Measurements from ENCODE around the gene PIP5KL1.

- TF ChIP-seq, protein P1, sequence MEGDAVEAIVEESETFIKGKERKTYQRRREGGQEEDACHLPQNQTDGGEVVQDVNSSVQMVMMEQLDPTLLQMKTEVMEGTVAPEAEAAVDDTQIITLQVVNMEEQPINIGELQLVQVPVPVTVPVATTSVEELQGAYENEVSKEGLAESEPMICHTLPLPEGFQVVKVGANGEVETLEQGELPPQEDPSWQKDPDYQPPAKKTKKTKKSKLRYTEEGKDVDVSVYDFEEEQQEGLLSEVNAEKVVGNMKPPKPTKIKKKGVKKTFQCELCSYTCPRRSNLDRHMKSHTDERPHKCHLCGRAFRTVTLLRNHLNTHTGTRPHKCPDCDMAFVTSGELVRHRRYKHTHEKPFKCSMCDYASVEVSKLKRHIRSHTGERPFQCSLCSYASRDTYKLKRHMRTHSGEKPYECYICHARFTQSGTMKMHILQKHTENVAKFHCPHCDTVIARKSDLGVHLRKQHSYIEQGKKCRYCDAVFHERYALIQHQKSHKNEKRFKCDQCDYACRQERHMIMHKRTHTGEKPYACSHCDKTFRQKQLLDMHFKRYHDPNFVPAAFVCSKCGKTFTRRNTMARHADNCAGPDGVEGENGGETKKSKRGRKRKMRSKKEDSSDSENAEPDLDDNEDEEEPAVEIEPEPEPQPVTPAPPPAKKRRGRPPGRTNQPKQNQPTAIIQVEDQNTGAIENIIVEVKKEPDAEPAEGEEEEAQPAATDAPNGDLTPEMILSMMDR (IDR thresholded peaks at IDR 0.05; ENCODE audit: low read depth, low read length, poor library complexity, severe bottlenecking), result no peak
- TF ChIP-seq EZH2phosphoT487 (IDR thresholded peaks at IDR 0.05; ENCODE audit: borderline replicate concordance, low read length), result no peak
Measured at GRCh38 chr9:127875306-127875966, 55.1 kb downstream of the PIP5KL1 start.
